Activated CD4-positive, alpha-beta T cell treated with anti-CD3 and anti-CD28 coated beads for 1 hour (primary cell): ENCODE results near the gene ACTR2.
"Not testable (repeated sequence)": the region's sequence is repeated elsewhere in the genome, so short reads cannot be mapped to it uniquely, and the experiment has no call there.

ENCODE experiments used
- DNase-seq: peaks from one replicate; pipeline ENCODE4 v3.0.0-alpha.2; 2020

The ACTR2 gene

DNA sequence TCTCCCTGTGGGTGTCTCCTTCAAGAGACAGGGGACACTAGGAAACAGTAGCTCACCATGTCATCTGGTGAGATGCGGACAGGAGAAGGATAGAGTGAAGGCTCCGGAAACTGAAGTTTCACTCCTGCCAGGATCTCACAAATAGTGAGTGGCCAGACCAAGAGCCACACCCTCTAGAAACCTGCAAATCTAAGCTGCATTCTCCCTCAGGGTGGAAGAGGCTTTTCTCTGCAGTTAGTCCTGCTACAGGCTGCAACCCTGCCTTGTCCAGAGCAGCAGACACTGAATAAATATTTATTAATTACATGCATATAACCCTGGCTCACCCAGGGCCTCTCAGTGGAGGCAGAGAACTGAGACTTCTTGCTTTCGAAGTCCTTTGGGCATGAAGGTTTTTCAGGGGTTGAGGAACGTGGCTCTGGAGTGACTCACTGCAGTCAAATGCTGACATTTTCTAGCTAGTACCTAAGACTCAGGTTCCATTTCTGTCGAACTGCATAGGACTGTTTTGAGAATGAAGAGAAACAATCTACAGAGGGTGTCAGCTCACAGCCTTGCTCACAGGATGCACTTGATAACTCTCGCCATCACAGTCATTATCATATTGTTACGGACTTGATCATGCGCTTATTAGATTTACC is 87.3 kb downstream of the ACTR2 start:
- no peak for DNase-seq

DNA sequence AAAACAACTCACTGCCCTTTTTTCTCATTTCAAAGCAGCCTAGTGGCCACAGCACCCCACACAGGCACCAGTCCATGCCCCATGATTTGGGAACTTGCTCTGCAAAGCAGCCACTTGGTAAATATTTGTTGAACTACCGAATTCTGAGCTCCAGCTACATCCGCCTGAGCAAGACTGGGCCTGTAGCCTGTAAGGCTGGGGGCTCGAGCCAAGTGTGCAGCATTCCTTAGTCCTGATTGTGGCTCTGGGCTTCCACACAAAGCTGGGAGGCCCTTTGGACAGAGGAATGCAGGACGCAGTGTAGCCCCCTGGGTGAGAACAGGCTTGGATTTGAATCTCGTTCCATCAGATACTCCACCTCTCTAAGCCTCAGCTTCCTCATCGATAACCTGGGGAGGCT is 88.4 kb downstream of the ACTR2 start:
- DNase-seq, result no peak

GRCh38 chr2:65317351-65317750 is 89.7 kb downstream of the ACTR2 start:
- not testable (repeated sequence) for DNase-seq

- no peak for DNase-seq
Observed at GRCh38 chr2:65317841-65318240, 90.2 kb downstream of the ACTR2 start.

GRCh38 chr2:65319072-65319673 is 91.5 kb downstream of the ACTR2 start:
- DNase-seq, result no peak

DNA sequence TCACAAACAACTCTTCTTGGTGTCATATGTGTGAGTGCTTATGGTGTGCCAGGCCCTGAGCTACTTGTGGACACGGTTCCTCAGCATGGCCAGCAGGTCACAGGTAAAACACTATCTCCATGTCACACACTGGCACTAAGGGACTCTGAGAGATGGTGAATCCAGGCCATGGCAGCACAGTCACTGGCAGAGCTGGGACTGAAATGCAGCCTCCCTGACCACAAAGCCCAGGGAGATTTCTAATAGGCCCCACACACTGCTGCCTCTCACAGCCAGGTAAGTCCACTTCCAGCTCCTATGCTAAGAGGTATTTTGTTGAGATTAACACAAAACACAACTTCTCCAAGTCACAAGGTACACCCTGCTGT is 92.0 kb downstream of the ACTR2 start:
- DNase-seq, result no peak

GRCh38 chr2:65320042-65320725 is 92.6 kb downstream of the ACTR2 start:
- no peak for DNase-seq
